Measurements from ENCODE around the gene SMIM8. TPM values are rescaled to one million over a fixed set of nuclear protein-coding genes. Genes with fewer than 3 reads are reported as not detected.

Gene SMIM8
- total RNA-seq, 1 experiment from 2014 or later, result 7.4 TPM

- in situ Hi-C loops (cut with HindIII; ENCODE audit: low pct_unique_long_range_greater_than_20kb, low sequenced_read_pairs), result no loop called here
- no peak for DNase-seq (ENCODE audit: low read depth, low spot score)
Observed at GRCh38 chr6:87366072-87366827, 43.9 kb downstream of the SMIM8 start.

- in situ Hi-C loops (cut with HindIII; ENCODE audit: low pct_unique_long_range_greater_than_20kb, low sequenced_read_pairs), result no loop called here
- DNase-seq (ENCODE audit: low read depth, low spot score), result no peak
Observed at GRCh38 chr6:87366899-87367298, 44.5 kb downstream of the SMIM8 start.

- in situ Hi-C loops (cut with HindIII; ENCODE audit: low pct_unique_long_range_greater_than_20kb, low sequenced_read_pairs), result no loop called here
- DNase-seq (ENCODE audit: low read depth, low spot score), result no peak
Observed at GRCh38 chr6:87373377-87373776, 51.0 kb downstream of the SMIM8 start.

DNA sequence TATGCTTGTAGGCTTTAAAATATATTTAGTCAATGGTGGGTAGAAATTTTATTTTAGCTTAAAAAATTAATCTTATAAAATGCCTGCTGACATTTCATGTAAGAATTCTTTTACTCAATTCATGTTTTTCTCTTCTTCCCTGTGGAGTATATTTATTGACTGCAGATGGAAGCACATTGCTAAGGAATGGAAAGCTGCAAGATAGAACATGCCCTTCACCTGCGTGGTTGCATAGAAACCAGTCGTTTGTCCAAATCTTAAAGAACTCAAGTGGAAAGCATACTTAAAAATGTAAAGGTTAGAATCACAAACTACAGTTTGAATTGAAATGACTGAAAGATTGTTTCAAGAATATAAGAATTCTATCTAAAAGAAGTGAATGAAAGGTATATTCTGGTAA, 52.9 kb downstream of the SMIM8 start:
- DNase-seq (ENCODE audit: low read depth, low spot score), result no peak
- in situ Hi-C loops (cut with HindIII; ENCODE audit: low pct_unique_long_range_greater_than_20kb, low sequenced_read_pairs), result no loop called here

DNA sequence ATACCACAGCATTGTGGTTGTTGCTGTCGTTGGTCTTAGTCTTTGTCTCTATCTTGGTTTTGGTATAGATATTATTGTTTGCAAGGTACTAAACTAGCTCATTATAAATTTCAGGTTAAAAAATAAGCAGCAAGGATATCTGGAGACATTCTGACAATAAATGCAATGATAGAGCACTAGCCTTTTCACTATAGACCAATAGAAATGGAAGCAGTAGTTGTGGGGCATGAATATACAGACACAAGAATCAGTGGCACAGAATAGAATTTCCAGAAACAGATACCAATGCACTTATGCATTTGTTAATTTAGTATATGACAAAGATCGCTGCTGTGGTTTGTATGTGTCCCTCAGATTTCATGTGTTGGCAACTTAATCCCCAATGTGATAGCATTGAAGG, 54.3 kb downstream of the SMIM8 start:
- in situ Hi-C loops (cut with HindIII; ENCODE audit: low pct_unique_long_range_greater_than_20kb, low sequenced_read_pairs), result no loop called here
- no peak for DNase-seq (ENCODE audit: low read depth, low spot score)

DNA sequence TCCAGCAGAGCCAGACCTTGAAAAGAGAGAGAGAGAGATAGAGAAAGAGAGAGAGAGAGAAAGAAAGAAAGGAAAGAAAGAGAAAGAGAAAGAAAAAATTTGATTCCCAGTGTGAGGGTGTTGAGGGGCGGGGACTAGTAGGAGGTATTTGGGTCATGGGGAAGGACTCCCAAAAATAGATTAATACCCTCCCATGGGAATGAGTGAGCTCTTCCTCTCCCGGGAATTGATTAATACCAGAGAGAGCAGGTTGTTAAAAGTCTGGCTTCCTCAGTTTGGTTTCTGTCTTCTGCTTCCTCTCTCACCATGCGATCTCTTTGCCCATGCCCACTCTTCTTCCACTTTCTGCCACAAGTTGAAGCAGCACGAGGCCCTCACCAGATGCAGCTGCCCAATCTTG, 56.6 kb downstream of the SMIM8 start:
- no peak for DNase-seq (ENCODE audit: low read depth, low spot score)
- in situ Hi-C loops (cut with HindIII; ENCODE audit: low pct_unique_long_range_greater_than_20kb, low sequenced_read_pairs), result no loop called here

DNA sequence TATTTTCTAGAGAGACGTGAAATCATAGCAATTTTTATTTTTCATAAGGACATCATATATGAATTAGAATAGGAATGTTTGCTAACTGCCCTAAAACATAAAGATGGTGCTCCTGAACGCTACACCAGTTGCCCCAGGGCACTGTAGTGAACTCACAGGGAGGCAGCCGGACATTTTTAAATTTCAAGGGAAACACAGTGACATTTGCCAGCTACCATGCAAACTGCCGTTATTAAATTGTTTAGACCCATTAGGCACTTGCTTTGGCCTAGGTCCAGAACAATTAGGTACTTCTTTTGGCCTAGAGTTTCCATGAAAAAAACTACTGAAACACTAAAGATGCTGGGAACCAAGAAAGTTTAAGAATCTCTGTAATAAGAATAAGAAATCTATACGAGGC, 60.5 kb downstream of the SMIM8 start:
- in situ Hi-C loops (cut with HindIII; ENCODE audit: low pct_unique_long_range_greater_than_20kb, low sequenced_read_pairs), result no loop called here
- no peak for DNase-seq (ENCODE audit: low read depth, low spot score)

GRCh38 chr6:87384038-87384437, 61.6 kb downstream of the SMIM8 start:
- in situ Hi-C loops (cut with HindIII; ENCODE audit: low pct_unique_long_range_greater_than_20kb, low sequenced_read_pairs), result no loop called here

DNA sequence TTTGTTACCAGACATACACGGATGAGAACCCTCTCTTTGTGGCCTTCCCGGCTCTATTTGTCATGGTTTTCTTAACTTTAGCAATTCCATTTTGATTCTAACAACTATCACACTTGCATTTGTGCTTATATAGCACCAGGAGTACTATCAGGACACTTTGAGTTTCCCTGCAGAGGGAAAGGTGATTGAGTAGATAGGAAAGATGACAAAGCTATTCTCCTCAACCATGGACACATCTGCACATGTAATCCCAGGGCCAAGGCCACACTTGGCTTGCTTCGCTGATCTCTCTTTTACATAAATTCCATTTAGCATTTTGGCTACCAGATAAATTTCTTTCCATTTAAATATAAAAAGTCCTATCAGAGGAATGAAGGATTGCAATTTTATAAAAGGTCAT, 62.1 kb downstream of the SMIM8 start:
- in situ Hi-C loops (cut with HindIII; ENCODE audit: low pct_unique_long_range_greater_than_20kb, low sequenced_read_pairs), result no loop called here
- no peak for DNase-seq (ENCODE audit: low read depth, low spot score)

More at GRCh38 chr6:87384038-87384437, 61.6 kb downstream of the SMIM8 start:
- DNase-seq (ENCODE audit: low read depth, low spot score), result no peak

DNA sequence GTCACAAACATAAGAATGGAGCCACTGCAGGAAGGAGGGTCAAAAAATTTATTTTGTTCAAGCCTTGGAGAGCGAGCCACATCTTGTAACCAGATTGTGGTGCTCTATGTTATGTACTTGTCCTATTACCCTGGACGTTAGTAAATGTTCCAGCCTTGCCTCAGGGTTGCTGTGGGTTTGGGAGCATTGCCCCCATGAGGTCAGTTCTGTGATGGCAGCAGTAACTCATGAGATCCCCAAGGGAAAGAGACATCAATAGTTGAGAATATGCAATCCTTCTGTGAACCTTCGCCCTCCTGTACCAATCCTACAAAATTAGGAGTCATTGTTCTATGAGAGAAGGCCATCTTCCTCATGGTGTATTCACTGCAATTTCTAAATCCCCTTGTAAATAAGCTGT, 68.9 kb downstream of the SMIM8 start:
- DNase-seq (ENCODE audit: low read depth, low spot score), result peak; percentile 61
- in situ Hi-C loops (cut with HindIII; ENCODE audit: low pct_unique_long_range_greater_than_20kb, low sequenced_read_pairs), result no loop called here

Other genes with a start within 250 kb of the SMIM8 start
- gene CGA, start 227.5 kb upstream of the SMIM8 start, total RNA-seq (2014; rRNA removed; shearing (Covaris generic)), result 0.55 TPM in 1 of 2 replicates, not detected in the other
- 9.7 and 10.1 TPM in 2 replicates for gene ZNF292, start 167.0 kb upstream of the SMIM8 start, total RNA-seq (2014; rRNA removed; shearing (Covaris generic))
- not detected in 2 replicates for gene GJB7, start 6.7 kb downstream of the SMIM8 start, total RNA-seq (2014; rRNA removed; shearing (Covaris generic))
- 1.3 and 1.4 TPM in 2 replicates for gene C6orf163, start 22.2 kb downstream of the SMIM8 start, total RNA-seq (2014; rRNA removed; shearing (Covaris generic))
- 0.29 and 0.37 TPM in 2 replicates for gene CFAP206, start 85.4 kb downstream of the SMIM8 start, total RNA-seq (2014; rRNA removed; shearing (Covaris generic))
- gene SLC35A1, start 150.4 kb downstream of the SMIM8 start, total RNA-seq (2014; rRNA removed; shearing (Covaris generic)), result 16.7 and 19.8 TPM in 2 replicates